Measurements from ENCODE around the gene CCDC86.

- TF ChIP-seq REST (IDR thresholded peaks at IDR 0.05; ENCODE audit: low read depth, low read length) (no peak), POLR2AphosphoS2 (IDR thresholded peaks at IDR 0.05; ENCODE audit: low read depth, low read length) (no peak), CTCF (IDR thresholded peaks at IDR 0.05 in 2 of 3, conservative IDR thresholded peaks at IDR 0.05 in 1 of 3; ENCODE audit: control insufficient read depth in 2 of 3, extremely low read depth in 1 of 3, insufficient read depth in 1 of 3, low read depth in 3 of 3, low read length in 3 of 3) (no peak), SMC3 (IDR thresholded peaks at IDR 0.05; ENCODE audit: borderline replicate concordance, low read length) (no peak), NR2C2 (IDR thresholded peaks at IDR 0.05; ENCODE audit: borderline replicate concordance, control insufficient read depth, insufficient read length, low read depth) (no peak), BHLHE40 (IDR thresholded peaks at IDR 0.05; ENCODE audit: borderline replicate concordance in 1 of 2, low read depth in 2 of 2, low read length in 1 of 2) (no peak), ZBTB33 (IDR thresholded peaks at IDR 0.05) (no peak), CREB1 (IDR thresholded peaks at IDR 0.05; ENCODE audit: low read depth) (no peak), NBN (IDR thresholded peaks at IDR 0.05) (no peak), SMAD1 (IDR thresholded peaks at IDR 0.05; ENCODE audit: low read depth, partially characterized antibody) (no peak), DPF2 (IDR thresholded peaks at IDR 0.05) (no peak)
Observed at GRCh38 chr11:60873533-60873932, 31.6 kb downstream of the CCDC86 start.

Measured in GM12878 (cell line).